Measurements from ENCODE around the gene MAP3K3.

DNA sequence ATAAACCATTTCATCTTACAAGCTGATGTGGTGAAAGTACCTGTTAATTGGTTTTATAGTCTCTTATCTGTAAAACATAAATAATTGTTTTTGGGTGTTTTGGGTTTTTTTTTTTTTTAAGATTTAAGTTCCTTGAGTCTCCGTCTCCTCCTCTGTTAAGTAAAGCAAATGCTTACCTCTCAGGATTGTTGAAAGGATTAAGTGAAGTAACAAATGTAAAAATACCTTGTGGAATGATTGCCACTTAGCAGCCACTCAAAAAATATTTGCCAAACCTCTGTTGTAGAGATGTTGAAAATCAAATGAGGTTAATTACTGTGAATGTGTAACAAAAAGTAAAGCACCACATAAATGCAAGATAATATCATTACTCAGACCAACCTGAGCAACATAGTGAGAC is 58.5 kb downstream of the MAP3K3 start:
- TF ChIP-seq EZH2 (IDR thresholded peaks at IDR 0.05; ENCODE audit: low read depth), result no peak
- TF ChIP-seq, protein P1, sequence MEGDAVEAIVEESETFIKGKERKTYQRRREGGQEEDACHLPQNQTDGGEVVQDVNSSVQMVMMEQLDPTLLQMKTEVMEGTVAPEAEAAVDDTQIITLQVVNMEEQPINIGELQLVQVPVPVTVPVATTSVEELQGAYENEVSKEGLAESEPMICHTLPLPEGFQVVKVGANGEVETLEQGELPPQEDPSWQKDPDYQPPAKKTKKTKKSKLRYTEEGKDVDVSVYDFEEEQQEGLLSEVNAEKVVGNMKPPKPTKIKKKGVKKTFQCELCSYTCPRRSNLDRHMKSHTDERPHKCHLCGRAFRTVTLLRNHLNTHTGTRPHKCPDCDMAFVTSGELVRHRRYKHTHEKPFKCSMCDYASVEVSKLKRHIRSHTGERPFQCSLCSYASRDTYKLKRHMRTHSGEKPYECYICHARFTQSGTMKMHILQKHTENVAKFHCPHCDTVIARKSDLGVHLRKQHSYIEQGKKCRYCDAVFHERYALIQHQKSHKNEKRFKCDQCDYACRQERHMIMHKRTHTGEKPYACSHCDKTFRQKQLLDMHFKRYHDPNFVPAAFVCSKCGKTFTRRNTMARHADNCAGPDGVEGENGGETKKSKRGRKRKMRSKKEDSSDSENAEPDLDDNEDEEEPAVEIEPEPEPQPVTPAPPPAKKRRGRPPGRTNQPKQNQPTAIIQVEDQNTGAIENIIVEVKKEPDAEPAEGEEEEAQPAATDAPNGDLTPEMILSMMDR (conservative IDR thresholded peaks at IDR 0.05), result no peak
